ENCODE data around the gene COL4A1.
A peak's percentile ranks its signal among the peaks of the same experiment; 100 is the strongest.

The COL4A1 gene

DNA sequence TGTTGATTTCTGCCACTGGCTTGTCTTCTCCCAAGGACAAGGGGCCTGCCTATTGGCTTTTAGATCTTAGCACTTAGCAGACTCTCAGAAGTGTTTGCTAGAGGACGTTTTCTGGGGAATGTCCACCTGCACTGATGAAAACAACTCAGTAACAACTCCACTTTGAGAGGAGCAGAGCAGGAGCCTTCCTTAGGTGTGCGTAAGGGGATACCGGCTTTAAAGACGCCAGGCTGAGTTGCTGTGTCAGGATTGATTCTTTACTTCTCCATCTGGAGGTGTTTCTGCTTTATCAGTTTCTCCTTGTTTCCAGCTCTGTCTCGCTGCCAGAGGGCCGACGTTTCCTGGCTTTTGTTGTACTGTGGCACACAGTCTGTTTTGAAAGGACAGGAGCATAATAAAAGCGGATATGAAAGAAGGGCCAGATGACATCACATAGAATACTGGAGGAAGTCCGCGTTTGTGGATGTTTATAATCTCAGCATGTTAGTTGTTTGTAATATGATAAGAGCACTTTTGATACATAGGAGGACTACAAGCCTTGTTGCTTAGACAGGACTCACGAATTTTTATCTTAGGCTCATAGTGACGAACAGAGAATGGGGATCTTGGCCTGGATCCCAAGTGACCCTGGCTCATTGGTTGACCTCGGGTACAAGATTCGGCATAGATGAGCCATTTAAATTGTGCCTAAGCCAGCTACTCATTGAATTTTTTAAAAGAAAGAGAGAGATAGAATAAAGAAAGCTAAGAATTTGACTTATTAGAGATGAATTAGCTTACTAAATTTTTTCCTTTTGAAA, 34.7 kb upstream of the COL4A1 start:
- no peak for DNase-seq

DNA sequence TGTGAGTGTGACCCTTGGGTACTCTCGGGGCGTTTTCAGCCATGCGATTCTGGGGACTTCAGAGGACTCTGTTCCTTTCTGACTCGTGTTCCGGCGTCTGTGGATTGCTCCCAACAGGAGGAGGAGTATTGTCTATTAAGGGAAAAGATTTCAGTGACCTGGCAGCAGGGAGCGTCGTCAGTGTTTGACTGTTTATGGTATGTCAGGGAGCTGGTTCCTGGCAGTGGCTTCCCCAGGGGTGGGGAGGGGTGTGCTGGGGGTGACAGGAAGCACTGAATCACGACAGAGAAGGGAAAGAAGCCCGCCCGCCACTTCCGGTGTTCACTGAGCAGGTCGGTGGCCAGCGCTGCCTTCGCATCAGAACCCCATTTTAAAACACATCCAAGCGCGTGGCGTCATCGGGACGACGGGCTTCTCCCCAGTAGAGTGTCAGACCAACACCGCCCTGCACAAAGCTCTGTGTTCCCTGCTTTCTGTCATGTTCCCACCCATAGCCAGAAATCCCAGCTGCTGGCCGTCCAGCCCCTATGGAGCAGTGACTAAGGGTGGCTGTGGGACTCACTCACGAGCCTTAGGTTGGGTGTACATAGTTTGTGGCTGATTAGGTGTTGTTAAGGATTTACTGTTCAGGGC, 34.0 kb upstream of the COL4A1 start:
- peak; percentile 47 for DNase-seq

DNA sequence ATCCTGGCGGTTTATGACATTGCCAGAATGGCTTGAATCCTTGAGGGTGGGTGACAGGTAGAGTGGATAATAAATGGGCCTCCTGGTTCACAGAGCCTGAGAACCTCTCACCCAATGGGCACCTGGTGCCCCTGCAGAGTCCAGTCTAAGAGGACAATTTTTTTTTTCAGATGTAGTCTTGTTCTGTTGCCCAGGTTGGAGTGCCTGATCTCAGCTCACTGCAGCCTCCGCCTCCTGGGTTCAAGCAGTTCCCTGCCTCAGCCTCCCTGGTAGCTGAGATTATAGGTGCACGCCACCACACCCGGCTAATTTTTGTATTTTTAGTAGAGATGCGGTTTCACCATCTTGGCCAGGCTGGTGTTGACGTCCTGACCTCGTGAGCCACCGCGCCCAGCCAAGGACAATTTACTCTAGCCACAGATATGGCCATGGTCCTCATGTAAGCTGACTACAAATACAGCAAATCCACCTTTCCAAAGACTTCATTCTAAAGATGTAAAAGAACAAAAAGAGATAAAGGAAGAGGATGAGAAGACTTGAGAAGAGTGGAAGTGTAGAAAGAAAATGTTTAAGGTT, 33.1 kb upstream of the COL4A1 start:
- DNase-seq: no peak

DNA sequence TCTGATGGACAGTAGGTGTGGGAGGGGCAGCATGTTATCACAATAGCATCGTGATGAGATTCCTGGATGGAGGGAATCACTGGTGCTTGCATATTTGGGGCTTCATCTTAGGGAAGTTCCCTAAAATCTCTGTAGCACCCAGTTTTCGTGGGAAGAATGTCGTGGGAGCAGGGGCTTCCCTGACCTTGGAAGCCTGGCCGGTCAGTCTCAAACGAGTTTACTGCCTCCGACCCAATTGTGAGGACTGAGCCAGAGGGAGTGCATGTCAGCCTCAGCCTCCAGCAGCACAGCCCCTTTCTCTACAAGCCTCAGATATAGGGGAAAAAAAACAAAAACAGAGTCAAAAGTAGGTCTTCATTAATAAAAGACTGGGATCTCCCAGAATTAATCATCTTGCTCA, 32.3 kb upstream of the COL4A1 start:
- no peak for DNase-seq

DNA sequence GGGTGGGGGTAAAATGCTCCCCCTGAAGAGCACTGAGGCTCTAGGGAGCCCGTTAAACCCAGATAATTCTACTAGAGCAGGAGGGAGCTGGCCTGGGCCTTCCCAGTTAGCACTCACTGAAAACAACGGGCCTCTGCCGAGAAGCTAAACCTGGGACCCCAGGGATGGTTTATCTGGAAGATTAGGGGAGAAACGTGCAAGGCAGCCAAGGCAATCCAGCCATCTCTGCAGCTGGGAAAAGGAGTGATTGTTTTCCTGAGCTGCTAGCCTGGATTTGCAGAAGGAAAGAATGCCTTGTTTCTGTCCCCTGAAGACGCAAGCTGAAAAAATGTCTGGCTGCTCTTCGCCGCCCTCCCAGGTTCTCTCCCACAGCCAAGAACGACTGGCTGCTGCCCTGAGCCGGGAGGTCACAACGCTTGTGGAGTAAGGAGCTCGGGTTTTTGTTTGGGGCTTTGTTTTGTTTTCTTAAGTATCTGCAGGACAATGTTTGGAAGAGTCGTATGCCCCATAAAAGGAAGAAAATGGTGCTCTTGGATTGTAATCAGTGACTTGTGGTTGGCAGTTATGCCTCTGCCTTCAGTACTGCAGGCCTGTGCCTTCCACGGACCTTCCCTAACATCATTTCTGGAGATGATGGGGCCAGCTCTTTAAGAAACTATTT, 31.6 kb upstream of the COL4A1 start:
- peak; percentile 75 for DNase-seq

DNA sequence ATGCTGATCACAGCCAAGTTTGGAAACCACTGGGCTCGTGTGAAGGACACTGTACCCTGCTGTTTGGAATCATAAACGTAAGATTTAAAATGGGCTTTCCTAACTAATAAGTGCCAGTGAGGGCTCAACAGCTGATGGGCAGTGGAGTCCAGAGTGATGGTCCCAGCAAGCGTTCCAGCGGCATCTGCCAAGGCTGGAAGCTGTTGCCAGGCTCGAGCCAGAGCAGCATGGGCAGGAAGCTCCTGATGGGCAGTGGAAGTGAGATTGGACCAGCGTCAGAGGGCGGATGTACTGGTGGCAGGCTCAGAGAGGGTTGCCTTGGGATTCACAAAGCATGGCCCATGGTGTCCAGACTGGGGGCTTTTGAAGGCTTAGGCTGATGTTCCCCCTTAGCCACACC, 30.3 kb upstream of the COL4A1 start:
- DNase-seq: no peak

DNA sequence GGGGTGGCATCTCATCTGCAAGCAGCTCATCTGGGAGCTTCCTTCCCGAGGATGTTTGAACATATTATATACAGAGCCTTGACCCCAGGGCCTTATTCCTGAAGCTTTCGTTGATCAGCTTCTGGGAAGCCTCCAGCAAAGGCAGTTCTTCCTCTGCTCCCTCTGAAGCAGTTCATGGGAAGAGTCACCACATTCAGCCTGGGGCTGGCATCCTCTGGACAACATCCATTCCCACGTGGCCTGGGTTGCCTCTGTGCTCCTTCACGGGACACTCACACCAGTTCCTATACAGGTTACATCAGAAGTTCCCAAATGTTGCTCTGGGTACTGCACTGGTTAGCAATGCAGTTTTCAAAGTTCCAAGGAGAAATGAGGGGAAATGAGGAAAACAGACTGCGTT, 29.7 kb upstream of the COL4A1 start:
- DNase-seq: no peak

DNA sequence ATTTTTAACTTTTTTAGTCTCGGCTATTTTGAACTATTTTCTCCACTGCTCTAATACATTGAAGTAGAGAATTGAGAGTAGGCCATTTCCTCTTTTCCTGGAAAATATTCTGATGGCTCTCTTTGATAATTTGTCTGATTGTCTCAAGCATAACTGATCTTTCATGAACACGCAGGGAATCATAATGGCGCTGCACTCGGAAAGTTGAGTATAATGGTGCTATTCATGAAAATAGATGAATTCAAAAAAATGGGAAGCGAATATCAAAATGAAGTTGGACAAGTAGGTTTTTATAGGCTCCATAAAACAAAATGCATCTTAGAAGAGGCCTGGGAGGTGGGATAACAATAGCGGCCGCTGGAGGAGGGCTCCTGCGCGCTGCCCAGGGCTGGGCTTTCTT, 29.2 kb upstream of the COL4A1 start:
- no peak for DNase-seq

DNA sequence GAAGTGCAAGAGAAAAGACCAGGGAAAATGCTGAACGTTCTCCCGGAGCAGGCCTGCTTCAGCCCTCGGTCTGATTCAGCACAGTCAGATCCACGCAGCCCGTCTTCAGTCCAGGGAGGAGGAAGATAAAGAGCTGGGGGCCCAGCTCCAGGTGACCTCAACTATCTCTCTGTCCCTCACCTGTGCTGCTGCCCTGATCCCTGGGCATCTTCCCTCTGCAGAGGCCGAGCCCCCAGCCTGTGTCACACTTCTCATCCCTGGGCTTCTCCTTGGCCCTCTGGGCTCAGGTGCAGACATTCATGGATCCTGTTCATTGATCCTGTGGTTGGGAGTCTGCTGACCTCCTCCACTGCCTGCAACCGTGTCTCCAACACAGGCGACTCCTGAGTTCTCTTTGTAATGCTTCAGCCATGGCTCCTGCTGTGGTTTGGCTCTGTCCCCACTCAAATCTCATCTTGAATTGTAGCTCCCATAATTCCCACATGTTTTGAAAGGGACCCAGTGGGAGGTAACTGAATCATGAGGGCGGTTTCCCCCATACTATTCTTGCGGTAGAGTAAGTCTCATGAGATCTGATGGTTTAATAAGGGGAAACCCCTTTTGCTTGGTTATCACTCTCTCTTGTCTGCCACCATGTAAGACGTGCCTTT, 28.0 kb upstream of the COL4A1 start:
- DNase-seq: peak; percentile 26

DNA sequence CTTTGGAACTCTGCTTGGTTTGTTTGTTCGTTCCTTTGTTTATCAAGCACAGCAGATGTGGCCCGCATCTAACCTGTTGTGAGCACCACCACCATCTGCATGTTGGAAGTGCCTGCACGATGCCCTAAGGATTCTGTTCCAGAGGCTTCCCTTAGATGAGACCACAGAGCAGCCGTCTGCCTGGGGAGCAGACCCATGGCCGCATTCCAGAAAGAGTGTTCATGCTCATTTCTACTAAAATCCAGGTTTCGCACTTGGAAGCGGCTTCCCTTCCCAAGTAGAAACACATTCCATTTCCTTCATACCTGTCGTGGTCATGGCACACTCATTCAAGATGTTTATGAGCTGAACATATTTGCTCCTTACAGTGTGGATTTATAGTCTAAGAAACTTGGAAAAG, 27.3 kb upstream of the COL4A1 start:
- DNase-seq: peak; percentile 21

DNA sequence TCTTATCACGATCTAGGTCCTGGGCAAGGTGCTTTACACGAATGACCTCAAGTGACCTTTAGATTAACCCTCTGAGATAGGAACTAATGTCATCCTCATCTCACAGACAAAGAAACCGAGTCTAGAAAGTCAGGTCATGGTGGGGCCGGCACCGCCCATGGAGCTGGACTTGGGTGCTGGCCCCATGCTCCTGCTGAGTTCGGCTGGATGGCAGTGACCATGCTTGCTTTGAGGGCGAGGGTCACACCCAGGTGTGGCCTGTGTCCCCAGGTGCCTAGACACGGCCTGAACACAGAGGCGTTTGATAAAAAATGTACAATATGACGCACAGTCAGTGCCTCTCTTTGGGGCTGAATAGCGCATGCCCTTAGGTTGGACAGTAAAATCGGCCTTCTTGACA, 26.9 kb upstream of the COL4A1 start:
- no peak for DNase-seq

DNA sequence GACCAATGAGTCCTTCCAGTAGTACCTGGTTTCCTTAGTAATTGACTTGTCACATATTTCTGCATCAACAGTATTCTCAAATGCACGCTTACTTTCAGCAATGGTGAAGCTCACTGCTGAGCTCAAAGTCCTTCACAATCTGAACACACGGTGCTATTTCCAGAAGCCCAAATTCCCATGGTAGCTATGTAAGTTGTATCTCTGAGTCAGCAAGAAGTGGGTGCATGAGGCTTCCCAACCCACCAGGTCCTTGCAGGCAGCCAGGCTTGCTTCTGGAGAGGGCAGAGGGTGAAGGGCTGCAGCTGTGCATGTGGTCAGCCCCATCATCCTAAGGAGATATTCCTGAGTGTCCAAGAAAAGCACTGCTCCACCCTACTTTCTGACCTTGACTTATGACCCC, 25.8 kb upstream of the COL4A1 start:
- DNase-seq: no peak

DNA sequence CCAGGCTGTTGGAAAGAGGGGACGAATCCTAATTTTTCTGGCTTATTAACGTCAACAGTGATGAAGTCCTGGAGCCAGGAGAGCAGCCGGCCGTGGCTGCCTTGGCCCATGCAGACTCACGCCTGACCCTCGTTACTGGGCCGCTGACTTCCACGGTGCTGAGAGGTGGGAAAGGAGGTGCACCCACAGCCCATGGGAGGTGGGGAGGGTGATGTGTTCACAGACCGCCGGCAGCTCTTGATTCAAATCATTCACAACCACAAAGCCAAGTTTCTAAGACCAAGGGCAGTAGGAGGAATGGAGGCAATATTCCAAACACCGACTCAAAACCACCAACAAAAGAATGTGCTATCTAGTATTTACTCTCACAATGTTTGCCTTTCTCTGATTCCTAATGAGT, 24.4 kb upstream of the COL4A1 start:
- peak; percentile 91 for DNase-seq

DNA sequence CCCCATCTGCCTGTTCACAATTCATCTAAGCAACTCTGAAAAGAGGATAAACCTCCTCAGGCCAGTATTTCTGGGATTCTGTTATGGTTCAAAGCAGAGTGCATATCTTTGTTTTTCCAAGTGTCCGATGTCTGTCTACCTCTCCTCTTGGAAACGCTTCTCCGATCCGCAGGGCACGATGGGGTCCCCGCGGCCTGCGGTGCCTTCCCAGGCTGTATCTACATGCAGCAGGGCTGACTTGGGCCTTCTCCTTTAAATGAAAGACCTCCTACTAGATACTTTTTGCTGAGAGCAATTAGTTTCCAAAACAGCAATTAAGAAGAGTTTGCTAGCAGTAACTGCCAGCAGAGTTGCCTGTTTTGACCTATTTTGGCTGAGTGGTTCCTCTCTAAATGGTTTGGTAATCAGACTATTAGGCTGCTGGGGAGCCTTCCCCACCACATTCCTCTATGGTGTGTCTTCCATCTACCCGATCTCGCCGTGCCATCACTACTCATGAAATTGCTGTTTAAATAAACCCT, 23.6 kb upstream of the COL4A1 start:
- DNase-seq: peak; percentile 78

DNA sequence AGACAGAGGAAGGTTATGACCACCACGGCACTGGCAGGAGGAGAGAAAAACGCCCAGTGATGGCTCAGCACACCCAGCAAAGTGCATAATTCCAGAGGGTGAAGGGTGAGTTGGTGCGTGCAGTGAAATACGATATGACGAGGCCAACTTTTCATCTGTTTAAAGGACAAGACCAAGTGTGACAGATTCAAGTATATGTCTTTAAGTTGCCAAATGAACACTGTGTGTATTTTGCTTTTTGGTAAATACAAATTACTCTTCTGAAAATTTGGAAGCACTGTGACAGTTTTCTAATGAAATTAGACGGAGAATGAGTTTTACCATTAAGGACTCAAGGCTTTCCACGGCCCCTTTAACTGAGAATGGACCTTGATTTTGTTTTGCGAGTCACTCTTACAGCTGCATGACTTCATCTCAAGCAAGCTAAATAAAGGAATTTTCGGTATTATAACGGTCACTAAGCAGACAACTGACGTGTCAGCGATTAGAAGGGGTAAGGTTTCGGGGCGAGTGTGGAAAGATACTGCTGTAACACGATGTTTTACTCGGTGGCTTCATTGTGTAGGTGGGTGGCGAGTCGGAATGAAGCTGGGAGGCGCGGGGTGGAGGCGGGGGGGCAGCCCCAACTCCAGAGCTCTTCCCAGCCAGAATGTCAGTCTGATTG, 23.0 kb upstream of the COL4A1 start:
- DNase-seq: peak; percentile 86

DNA sequence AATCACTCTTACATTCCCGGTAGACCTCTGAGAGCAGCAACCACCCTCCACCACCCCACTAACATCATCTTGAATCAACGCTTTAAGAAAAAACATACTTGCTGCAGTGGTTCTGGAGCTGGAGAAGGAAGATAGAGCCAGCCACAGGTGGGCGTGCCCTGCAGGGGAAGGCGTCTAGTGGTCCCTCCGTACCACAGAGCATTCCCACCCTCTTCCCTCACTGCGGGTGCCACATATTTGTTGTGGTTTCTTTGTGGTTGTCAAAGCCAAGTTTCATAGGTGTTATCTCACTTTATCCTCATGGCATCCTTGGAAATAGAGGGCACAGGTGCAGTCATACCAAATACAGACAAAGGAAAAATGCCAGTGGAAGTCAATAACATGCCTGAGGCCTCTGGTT, 22.3 kb upstream of the COL4A1 start:
- peak; percentile 51 for DNase-seq

DNA sequence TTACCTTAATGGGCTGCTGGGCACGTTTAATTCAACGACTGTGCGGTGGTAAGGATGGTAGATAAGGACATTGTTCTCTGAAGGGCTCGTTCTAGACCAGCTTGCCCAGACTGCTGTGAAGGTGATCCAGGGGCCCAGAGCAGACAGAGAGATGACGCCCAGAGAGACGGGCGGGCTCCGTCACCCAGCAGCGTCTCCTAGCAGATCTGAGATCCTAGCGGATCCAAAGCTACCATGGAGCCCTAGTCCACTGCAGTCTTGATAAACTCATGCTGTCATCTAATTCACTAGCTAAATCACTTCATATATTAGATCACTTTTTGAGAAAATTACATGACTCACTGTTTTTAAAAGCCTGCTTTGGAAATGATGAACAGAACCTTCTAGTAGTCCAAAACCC, 21.6 kb upstream of the COL4A1 start:
- DNase-seq: no peak

DNA sequence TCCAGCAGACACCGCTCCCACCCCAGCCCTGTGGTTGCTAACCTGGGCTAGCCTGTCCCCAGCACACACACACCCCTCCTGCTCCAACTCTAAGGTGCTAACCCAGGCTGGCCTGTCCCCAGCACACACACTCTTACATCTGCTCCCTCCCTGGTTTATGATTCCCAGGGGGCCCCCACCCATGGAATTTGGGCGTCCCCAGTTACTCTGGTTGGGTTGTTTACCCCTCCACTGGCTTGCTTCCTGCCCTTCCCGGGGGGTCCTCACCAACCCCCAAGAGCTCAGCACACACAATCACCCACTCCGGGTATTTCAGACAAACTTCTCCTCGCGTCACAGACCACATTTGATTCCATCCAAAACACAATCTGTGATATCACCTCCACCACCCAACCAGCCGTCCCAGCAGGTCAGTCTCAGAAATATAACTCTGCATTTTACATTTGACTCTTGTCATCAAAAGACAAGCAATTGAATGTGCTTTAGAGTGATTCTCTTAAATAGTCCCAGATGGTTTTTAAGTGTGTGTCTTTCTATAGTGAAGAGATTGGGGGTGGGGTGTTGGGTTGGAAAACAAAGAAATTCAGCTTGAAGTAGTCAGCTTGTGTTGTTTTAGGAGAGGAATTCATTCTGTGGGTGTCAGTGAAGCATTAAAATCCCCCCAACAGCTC, 20.2 kb upstream of the COL4A1 start:
- DNase-seq: peak; percentile 96

DNA sequence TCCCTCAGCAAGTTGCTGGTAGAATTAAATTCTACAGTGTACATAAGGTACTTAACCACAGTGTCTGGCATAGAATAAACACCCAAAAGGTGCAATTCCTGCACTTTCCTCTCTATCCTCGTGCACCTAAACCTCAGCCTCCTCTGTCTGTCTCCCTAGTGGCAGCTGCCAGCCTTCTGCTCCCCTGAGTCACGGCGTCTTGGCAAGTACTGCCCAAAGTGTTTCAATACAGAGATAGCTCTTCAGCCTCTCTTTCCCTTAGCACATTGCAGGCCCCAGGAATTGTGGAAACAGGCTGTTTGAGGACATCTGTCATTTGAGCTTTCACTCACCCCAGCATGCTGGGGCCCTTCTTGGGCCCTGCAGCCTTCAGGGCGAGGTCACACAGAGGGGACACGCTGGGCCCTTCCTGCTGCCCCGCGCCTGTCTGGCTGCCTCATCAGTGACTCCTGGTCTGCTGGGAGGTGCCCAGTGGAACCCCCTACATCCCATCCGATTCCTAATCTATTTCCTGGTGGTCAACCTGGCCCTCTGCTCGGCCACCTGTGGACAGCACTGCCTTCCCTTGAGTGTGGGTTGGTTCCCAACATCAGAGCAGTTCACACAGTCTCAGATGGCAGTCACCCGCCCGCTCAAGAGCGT, 19.4 kb upstream of the COL4A1 start:
- no peak for DNase-seq

DNA sequence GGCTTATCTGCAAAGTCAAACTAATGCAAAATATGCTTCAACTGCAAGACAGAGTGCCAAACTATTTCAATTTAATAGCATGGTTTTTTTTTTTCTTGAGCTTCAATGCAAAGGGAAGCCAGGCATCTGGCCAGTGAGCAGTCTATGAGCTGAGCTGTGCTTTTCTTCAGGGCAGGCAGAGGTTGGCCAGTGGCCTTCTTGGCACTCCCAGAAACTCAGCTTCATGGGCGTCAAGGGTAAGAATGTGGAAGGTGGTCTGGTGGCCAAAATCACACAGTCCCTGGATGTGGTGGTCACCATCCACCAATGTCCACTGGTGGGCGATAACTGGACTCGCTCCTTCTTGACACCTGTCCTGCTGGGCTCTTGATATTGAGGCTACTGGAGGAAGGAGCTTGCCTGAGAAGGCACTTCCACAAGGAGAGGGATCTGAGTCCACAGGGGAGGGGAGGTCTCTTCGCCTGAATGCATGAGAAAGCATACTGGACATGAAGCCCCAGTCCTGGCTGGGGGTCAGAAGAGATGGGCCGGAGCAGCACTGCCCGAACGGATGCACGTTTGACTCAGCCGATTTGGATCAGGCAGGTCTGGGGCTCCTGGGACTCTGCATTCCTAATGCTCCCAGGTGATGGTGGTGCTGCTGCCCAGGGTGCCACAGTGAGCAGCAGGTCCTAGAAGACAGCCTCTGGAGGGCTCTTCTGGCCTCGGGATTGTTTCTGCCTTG, 17.2 kb upstream of the COL4A1 start:
- DNase-seq: no peak

Measured in kidney glomerular epithelial cell (primary cell).